CD4-positive, alpha-beta T cell treated with Interleukin-4 for 1 hour (primary cell): ENCODE results near the gene CDH22.

Experiments
- DNase-seq, 2 donors: peaks; one replicate each; pipeline ENCODE4 v3.0.0-alpha.2; 2020 to 2022

Gene CDH22

GRCh38 chr20:46212252-46212651 lies 96.0 kb downstream of the CDH22 start:
- DNase-seq, result no peak

- DNase-seq, result no peak
These were observed 97.0 kb downstream of the CDH22 start for GRCh38 chr20:46211331-46211722.

GRCh38 chr20:46210672-46211330 lies 97.5 kb downstream of the CDH22 start:
- DNase-seq, result no peak

GRCh38 chr20:46209930-46210671 lies 98.2 kb downstream of the CDH22 start:
- no peak for DNase-seq

GRCh38 chr20:46207793-46208192 lies 100.5 kb downstream of the CDH22 start:
- no peak for DNase-seq

GRCh38 chr20:46206992-46207549 lies 101.2 kb downstream of the CDH22 start:
- no peak for DNase-seq

- peak in 1 of 2 donors; percentile 67 for DNase-seq
These were observed 102.3 kb downstream of the CDH22 start for GRCh38 chr20:46206025-46206424.

- DNase-seq, result no peak
These were observed 102.9 kb downstream of the CDH22 start for GRCh38 chr20:46205349-46205748.

- peak in 1 of 2 donors; percentile 12 for DNase-seq
These were observed 103.6 kb downstream of the CDH22 start for GRCh38 chr20:46204594-46205186.

GRCh38 chr20:46203510-46203837 lies 104.8 kb downstream of the CDH22 start:
- DNase-seq, result no peak

GRCh38 chr20:46202766-46203509 lies 105.4 kb downstream of the CDH22 start:
- DNase-seq, result no peak

GRCh38 chr20:46200582-46201570 lies 107.4 kb downstream of the CDH22 start:
- no peak for DNase-seq

GRCh38 chr20:46199198-46199597 lies 109.1 kb downstream of the CDH22 start:
- peak in 1 of 2 donors; percentile 21 for DNase-seq

- no peak for DNase-seq
These were observed 111.3 kb downstream of the CDH22 start for GRCh38 chr20:46196990-46197389.

- no peak for DNase-seq
These were observed 112.8 kb downstream of the CDH22 start for GRCh38 chr20:46195264-46196036.

GRCh38 chr20:46194409-46194808 lies 113.9 kb downstream of the CDH22 start:
- DNase-seq, result no peak

- DNase-seq, result no peak
These were observed 115.8 kb downstream of the CDH22 start for GRCh38 chr20:46192376-46192944.

GRCh38 chr20:46191611-46192010 lies 116.7 kb downstream of the CDH22 start:
- DNase-seq, result no peak

GRCh38 chr20:46191168-46191540 lies 117.1 kb downstream of the CDH22 start:
- no peak for DNase-seq

GRCh38 chr20:46190478-46191167 lies 117.7 kb downstream of the CDH22 start:
- no peak for DNase-seq
